ENCODE measurements around the gene N4BP2L2.
A peak's percentile ranks its signal among the peaks of the same experiment; 100 is the strongest.

The N4BP2L2 gene

GRCh38 chr13:32408296-32409000, 130.1 kb downstream of the N4BP2L2 start:
- FAIRE-seq, result no peak
- TF ChIP-seq POU2F2 (IDR thresholded peaks at IDR 0.05; ENCODE audit: low read depth, low read length), result no peak
- TF ChIP-seq PAX5 (IDR thresholded peaks at IDR 0.05; ENCODE audit: insufficient read depth, low read length, severe bottlenecking), result no peak
- TF ChIP-seq POLR2AphosphoS5 (IDR thresholded peaks at IDR 0.05; ENCODE audit: low read depth, low read length), result no peak
- TF ChIP-seq TAF1 (IDR thresholded peaks at IDR 0.05; ENCODE audit: low read depth, low read length), result no peak
- no peak for DNase-seq (ENCODE audit: insufficient read length, low spot score)

- DNase-seq (ENCODE audit: insufficient read length, low spot score) (no peak), FAIRE-seq (no peak)
- no peak for TF ChIP-seq POLR2AphosphoS5 (IDR thresholded peaks at IDR 0.05; ENCODE audit: low read depth, low read length)
- TF ChIP-seq TAF1 (IDR thresholded peaks at IDR 0.05; ENCODE audit: low read depth, low read length), result no peak
- TF ChIP-seq POLR2A (IDR thresholded peaks at IDR 0.05; ENCODE audit: low read depth, low read length), result no peak
- TF ChIP-seq SPI1 (IDR thresholded peaks at IDR 0.05; ENCODE audit: low read depth, low read length), result no peak
- no peak for TF ChIP-seq POU2F2 (IDR thresholded peaks at IDR 0.05; ENCODE audit: low read depth, low read length)
- no peak for TF ChIP-seq PAX5 (IDR thresholded peaks at IDR 0.05; ENCODE audit: insufficient read depth, low read length, severe bottlenecking)
These were observed 130.7 kb downstream of the N4BP2L2 start for GRCh38 chr13:32407854-32408253.

- no peak for TF ChIP-seq SPI1 (IDR thresholded peaks at IDR 0.05; ENCODE audit: low read depth, low read length)
- TF ChIP-seq POLR2AphosphoS5 (IDR thresholded peaks at IDR 0.05; ENCODE audit: low read depth, low read length), result no peak
- TF ChIP-seq PAX5 (IDR thresholded peaks at IDR 0.05; ENCODE audit: insufficient read depth, low read length, severe bottlenecking), result no peak
- no peak for TF ChIP-seq POLR2A (IDR thresholded peaks at IDR 0.05; ENCODE audit: low read depth, low read length)
- TF ChIP-seq POU2F2 (IDR thresholded peaks at IDR 0.05; ENCODE audit: low read depth, low read length), result no peak
- TF ChIP-seq TAF1 (IDR thresholded peaks at IDR 0.05; ENCODE audit: low read depth, low read length), result no peak
- DNase-seq (ENCODE audit: insufficient read length, low spot score) (no peak), FAIRE-seq (no peak)
These were observed 135.5 kb downstream of the N4BP2L2 start for GRCh38 chr13:32403108-32403507.

- FAIRE-seq (no peak), DNase-seq (ENCODE audit: insufficient read length, low spot score) (no peak)
- TF ChIP-seq POLR2A (IDR thresholded peaks at IDR 0.05; ENCODE audit: low read depth, low read length) (no peak), POU2F2 (IDR thresholded peaks at IDR 0.05; ENCODE audit: low read depth, low read length) (no peak), POLR2AphosphoS5 (IDR thresholded peaks at IDR 0.05; ENCODE audit: low read depth, low read length) (no peak), TAF1 (IDR thresholded peaks at IDR 0.05; ENCODE audit: low read depth, low read length) (no peak), PAX5 (IDR thresholded peaks at IDR 0.05; ENCODE audit: insufficient read depth, low read length, severe bottlenecking) (no peak), SPI1 (IDR thresholded peaks at IDR 0.05; ENCODE audit: low read depth, low read length) (no peak)
These were observed 147.4 kb downstream of the N4BP2L2 start for GRCh38 chr13:32391101-32391619.

- no peak for TF ChIP-seq POLR2AphosphoS5 (IDR thresholded peaks at IDR 0.05; ENCODE audit: low read depth, low read length)
- no peak for TF ChIP-seq POLR2A (IDR thresholded peaks at IDR 0.05; ENCODE audit: low read depth, low read length)
- no peak for TF ChIP-seq TAF1 (IDR thresholded peaks at IDR 0.05; ENCODE audit: low read depth, low read length)
- DNase-seq (ENCODE audit: insufficient read length, low spot score) (no peak), FAIRE-seq (peak; percentile 28)
These were observed 148.1 kb downstream of the N4BP2L2 start for GRCh38 chr13:32390484-32390883.

GRCh38 chr13:32390048-32390447, 148.5 kb downstream of the N4BP2L2 start:
- no peak for DNase-seq (ENCODE audit: insufficient read length, low spot score)
- no peak for FAIRE-seq
- TF ChIP-seq PAX5 (IDR thresholded peaks at IDR 0.05; ENCODE audit: insufficient read depth, low read length, severe bottlenecking) (no peak), SPI1 (IDR thresholded peaks at IDR 0.05; ENCODE audit: low read depth, low read length) (no peak), TAF1 (IDR thresholded peaks at IDR 0.05; ENCODE audit: low read depth, low read length) (no peak), POU2F2 (IDR thresholded peaks at IDR 0.05; ENCODE audit: low read depth, low read length) (no peak), POLR2AphosphoS5 (IDR thresholded peaks at IDR 0.05; ENCODE audit: low read depth, low read length) (no peak), POLR2A (IDR thresholded peaks at IDR 0.05; ENCODE audit: low read depth, low read length) (no peak)

GRCh38 chr13:32385410-32385809, 153.2 kb downstream of the N4BP2L2 start:
- FAIRE-seq, result no peak
- no peak for DNase-seq (ENCODE audit: insufficient read length, low spot score)
- TF ChIP-seq TAF1 (IDR thresholded peaks at IDR 0.05; ENCODE audit: low read depth, low read length) (no peak), PAX5 (IDR thresholded peaks at IDR 0.05; ENCODE audit: insufficient read depth, low read length, severe bottlenecking) (no peak), POLR2A (IDR thresholded peaks at IDR 0.05; ENCODE audit: low read depth, low read length) (no peak), POU2F2 (IDR thresholded peaks at IDR 0.05; ENCODE audit: low read depth, low read length) (no peak), POLR2AphosphoS5 (IDR thresholded peaks at IDR 0.05; ENCODE audit: low read depth, low read length) (no peak), SPI1 (IDR thresholded peaks at IDR 0.05; ENCODE audit: low read depth, low read length) (no peak)

- TF ChIP-seq SPI1 (IDR thresholded peaks at IDR 0.05; ENCODE audit: low read depth, low read length) (peak; percentile 95), PAX5 (IDR thresholded peaks at IDR 0.05; ENCODE audit: insufficient read depth, low read length, severe bottlenecking) (no peak)
- DNase-seq (ENCODE audit: insufficient read length, low spot score), result no peak
- no peak for FAIRE-seq
These were observed 153.9 kb downstream of the N4BP2L2 start for GRCh38 chr13:32384702-32385101.

- no peak for DNase-seq (ENCODE audit: insufficient read length, low spot score)
- TF ChIP-seq POLR2A (IDR thresholded peaks at IDR 0.05; ENCODE audit: low read depth, low read length) (no peak), SPI1 (IDR thresholded peaks at IDR 0.05; ENCODE audit: low read depth, low read length) (no peak), PAX5 (IDR thresholded peaks at IDR 0.05; ENCODE audit: insufficient read depth, low read length, severe bottlenecking) (no peak), TAF1 (IDR thresholded peaks at IDR 0.05; ENCODE audit: low read depth, low read length) (no peak), POU2F2 (IDR thresholded peaks at IDR 0.05; ENCODE audit: low read depth, low read length) (no peak), POLR2AphosphoS5 (IDR thresholded peaks at IDR 0.05; ENCODE audit: low read depth, low read length) (no peak)
- peak; percentile 13 for FAIRE-seq
These were observed 154.6 kb downstream of the N4BP2L2 start for GRCh38 chr13:32383836-32384618.

Measured in GM12891 (cell line).